Breast epithelium (tissue), 4 donors: Measurements from ENCODE around the gene YIPF6. TPM values are rescaled to one million over a fixed set of nuclear protein-coding genes. Genes with fewer than 3 reads are reported as not detected.

Source experiments
- DNase-seq, 2 donors: peaks; one replicate each; pipeline ENCODE4 v3.0.0-alpha.2; 2019; ENCODE audit warnings: low spot score in 2 of 2
- H3K27ac ChIP-seq, 2 donors: fragments of 200-600 bp; sonication (generic) in 1 of 2; one replicate each; pipeline ENCODE4 v1.5.1; 2016 to 2019; ENCODE audit warnings: mild to moderate bottlenecking in 1 of 2
- H3K27me3 ChIP-seq, 2 donors: fragments of 200-600 bp; sonication (generic) in 1 of 2; one replicate each; pipeline versions ENCODE4 v1.5.1 to v1.6.0; 2017 to 2019; ENCODE audit warnings: control low read depth in 1 of 2, mild to moderate bottlenecking in 1 of 2
- H3K36me3 ChIP-seq: fragments of 200-600 bp; one replicate; pipeline ENCODE4 v1.5.1; 2019
- H3K4me1 ChIP-seq, 2 donors: fragments of 200-600 bp; sonication (generic); one replicate each; pipeline ENCODE4 v1.5.1; 2016 to 2019; ENCODE audit warnings: control low read depth in 1 of 2
- H3K4me3 ChIP-seq, 3 donors: fragments of 200-600 bp; sonication (generic); 1 replicate in 2 of 3; 2 replicates in 1 of 3; pipeline ENCODE4 v1.5.1; 2016 to 2019; ENCODE audit warnings: mild to moderate bottlenecking in 3 of 3, moderate library complexity in 2 of 3
- H3K9me3 ChIP-seq, 2 donors: fragments of 200-600 bp; sonication (generic) in 1 of 2; one replicate each; pipeline ENCODE4 v1.5.1; 2016 to 2019; ENCODE audit warnings: control low read depth in 1 of 2
- POLR2A ChIP-seq: fragments of 450-650 bp; IDR thresholded peaks from one replicate; pipeline ENCODE4 v1.6.1; 2016; ENCODE audit warnings: antibody characterized with exemption, mild to moderate bottlenecking, moderate library complexity
- POLR2AphosphoS5 ChIP-seq, 3 donors: sonication (generic); formaldehyde crosslinking; IDR thresholded peaks; one replicate each; pipeline ENCODE4 v1.6.1; 2017; ENCODE audit warnings: antibody characterized with exemption in 3 of 3
- intact Hi-C: fragments of 100-400 bp; cut with DNase I; formaldehyde crosslinking; loops from one replicate; pipeline ENCODE4 v1.15.1; 2023; ENCODE audit warnings: low total_unique reads
- total RNA-seq, 3 donors: library from RNA; depleted of rRNA; stranded (reverse); fragments of >200 nt; gene quantifications; one replicate each; pipeline ENCODE4 v1.1.0, GENCODE V29; 2016
- TF ChIP-seq, protein P1 (sequence below), 3 donors: fragments of 450-650 bp; IDR thresholded peaks; one replicate each; pipeline ENCODE4 v1.5.1; 2016 to 2017; ENCODE audit warnings: antibody characterized with exemption in 3 of 3, mild to moderate bottlenecking in 3 of 3, moderate library complexity in 3 of 3

YIPF6 gene, protein sequence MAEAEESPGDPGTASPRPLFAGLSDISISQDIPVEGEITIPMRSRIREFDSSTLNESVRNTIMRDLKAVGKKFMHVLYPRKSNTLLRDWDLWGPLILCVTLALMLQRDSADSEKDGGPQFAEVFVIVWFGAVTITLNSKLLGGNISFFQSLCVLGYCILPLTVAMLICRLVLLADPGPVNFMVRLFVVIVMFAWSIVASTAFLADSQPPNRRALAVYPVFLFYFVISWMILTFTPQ
- total RNA-seq = 10 to 100 TPM; 25.3 to 27.9 (median 27.2) TPM

DNA sequence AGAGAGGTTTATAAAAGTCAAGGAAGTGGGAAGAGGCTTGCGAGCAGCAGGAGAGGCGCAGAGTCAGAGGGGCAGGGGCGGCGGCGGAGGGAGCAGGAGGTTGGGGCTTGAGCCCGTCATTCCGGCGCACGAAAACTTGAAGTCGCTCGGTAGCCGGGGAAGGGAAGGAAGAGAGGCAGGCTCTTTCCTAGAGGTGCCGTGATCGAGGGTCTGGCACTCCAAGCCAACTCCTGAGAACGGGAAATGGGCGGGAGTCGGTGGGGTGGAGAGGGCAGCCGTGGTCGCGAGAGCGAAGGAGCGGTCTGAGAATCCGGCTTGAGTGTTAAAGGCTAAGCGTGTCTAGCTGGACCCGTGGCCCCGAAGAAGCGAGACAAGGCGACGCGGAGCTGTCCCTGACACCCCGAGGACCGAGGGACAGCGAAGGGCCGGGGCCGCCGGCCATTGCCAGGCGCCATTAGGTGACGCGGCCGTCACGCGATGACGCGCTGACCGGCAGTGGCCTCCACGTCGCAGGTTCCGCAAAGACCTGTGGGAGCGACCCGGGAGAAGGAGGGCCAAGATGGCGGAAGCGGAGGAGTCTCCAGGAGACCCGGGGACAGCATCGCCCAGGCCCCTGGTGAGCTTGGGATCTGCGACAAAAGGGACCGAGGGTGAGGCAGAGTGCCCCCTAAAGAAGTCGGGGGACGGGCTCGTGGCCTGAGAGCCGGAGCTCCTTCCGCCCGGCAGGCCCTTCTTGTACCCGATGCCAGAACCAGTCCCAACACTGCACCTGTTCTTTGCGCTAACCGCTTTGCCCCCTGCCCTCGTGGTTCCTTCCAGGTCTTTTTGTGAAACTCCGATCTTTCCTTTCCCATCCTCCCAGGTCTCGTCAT, at the start of gene YIPF6:
Gene YIPF6 (plus strand): TSS at position 544 of the 872 bp plus-strand sequence. CDS start 16 bp downstream, at position 560.
- Histone ChIP-seq H3K36me3 (no peaks in the 10 kb centered on the region), H3K27me3 (peaks cover 0 to 40% of the 10 kb centered on the region in 2 donors), H3K27ac (peak within 1 kb of the TSS; percentile 93 to 95), H3K4me1 (peaks cover 0 to 5% of the 10 kb centered on the region in 2 donors), H3K9me3 (no peaks in the 10 kb centered on the region), H3K4me3 (peak within 1 kb of the TSS; percentile 60 to 67 (median 62))
- TF ChIP-seq POLR2A (peak; percentile 76), POLR2AphosphoS5 (IDR thresholded peaks at IDR 0.05) (peak; percentile 53 to 92 (median 83))
- TF ChIP-seq, protein P1, sequence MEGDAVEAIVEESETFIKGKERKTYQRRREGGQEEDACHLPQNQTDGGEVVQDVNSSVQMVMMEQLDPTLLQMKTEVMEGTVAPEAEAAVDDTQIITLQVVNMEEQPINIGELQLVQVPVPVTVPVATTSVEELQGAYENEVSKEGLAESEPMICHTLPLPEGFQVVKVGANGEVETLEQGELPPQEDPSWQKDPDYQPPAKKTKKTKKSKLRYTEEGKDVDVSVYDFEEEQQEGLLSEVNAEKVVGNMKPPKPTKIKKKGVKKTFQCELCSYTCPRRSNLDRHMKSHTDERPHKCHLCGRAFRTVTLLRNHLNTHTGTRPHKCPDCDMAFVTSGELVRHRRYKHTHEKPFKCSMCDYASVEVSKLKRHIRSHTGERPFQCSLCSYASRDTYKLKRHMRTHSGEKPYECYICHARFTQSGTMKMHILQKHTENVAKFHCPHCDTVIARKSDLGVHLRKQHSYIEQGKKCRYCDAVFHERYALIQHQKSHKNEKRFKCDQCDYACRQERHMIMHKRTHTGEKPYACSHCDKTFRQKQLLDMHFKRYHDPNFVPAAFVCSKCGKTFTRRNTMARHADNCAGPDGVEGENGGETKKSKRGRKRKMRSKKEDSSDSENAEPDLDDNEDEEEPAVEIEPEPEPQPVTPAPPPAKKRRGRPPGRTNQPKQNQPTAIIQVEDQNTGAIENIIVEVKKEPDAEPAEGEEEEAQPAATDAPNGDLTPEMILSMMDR (IDR thresholded peaks at IDR 0.05) = no peak
- intact Hi-C loops = loop anchor here (5.0 kb wide), 1 partner anchor 214 kb away; no protein-coding TSS in a partner anchor
- DNase-seq = peak; percentile 66 to 81

DNA sequence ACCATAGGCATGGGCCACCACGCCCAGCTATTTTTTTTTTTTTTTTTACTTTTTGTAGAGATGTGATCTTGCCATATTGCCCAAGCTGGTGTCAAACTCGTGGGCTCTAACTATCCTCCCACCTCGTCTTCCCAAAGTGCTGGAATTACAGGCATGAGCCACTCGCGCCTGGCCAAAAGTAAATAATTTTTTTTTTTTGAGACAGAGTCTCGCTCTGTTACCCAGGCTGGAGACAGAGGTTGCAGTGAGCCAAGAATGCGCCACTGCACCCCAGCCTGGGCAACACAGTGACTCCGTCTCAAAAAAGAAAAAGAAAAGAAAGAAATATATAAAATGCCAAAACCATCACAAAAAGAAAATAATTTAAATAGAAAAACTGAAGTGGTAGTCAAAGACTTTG, 47.1 kb upstream of the YIPF6 start:
- no peaks in the 10 kb centered on the region for H3K9me3 ChIP-seq
- H3K4me1 ChIP-seq = no peaks in the 10 kb centered on the region
- no peak overlapping the region for H3K4me3 ChIP-seq
- H3K27ac ChIP-seq = no peak overlapping the region
- no peak for DNase-seq
- no peaks in the 10 kb centered on the region for H3K36me3 ChIP-seq
- H3K27me3 ChIP-seq = peaks cover 0 to 18% of the 10 kb centered on the region in 2 donors
- intact Hi-C loops = no loop called here
- TF ChIP-seq POLR2A (no peak), POLR2AphosphoS5 (IDR thresholded peaks at IDR 0.05) (no peak)
- TF ChIP-seq, protein P1 (IDR thresholded peaks at IDR 0.05) = no peak

GRCh38 chrX:68454476-68455150, 44.2 kb upstream of the YIPF6 start:
- no peak for TF ChIP-seq POLR2A
- Histone ChIP-seq H3K4me1 (no peaks in the 10 kb centered on the region), H3K36me3 (no peaks in the 10 kb centered on the region), H3K9me3 (no peaks in the 10 kb centered on the region), H3K4me3 (no peak overlapping the region), H3K27me3 (peaks cover 0 to 8% of the 10 kb centered on the region in 2 donors), H3K27ac (no peak overlapping the region)
- no peak for DNase-seq
- intact Hi-C loops = no loop called here

DNA sequence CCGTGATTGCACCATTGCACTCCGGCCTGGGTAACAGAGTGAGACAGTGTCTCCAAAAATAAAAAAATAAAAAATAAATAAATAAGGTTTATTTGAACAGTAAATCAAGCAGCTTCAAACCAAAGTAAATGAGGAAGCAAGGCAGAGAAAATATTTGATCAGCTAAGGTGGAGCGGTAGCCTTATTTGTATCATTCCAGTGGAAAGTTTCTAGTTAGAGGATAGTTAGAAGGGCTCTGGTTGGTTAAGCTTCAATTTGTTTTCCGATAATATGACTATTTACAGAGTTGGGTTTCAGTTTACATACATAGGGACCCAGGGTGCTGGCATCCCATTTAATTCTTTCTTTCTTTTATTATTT, 43.7 kb upstream of the YIPF6 start:
- Histone ChIP-seq H3K9me3 (no peaks in the 10 kb centered on the region), H3K36me3 (no peaks in the 10 kb centered on the region), H3K27ac (no peak overlapping the region), H3K4me1 (no peaks in the 10 kb centered on the region), H3K4me3 (no peak overlapping the region), H3K27me3 (peaks cover 0 to 7% of the 10 kb centered on the region in 2 donors)
- TF ChIP-seq POLR2A (no peak), POLR2AphosphoS5 (IDR thresholded peaks at IDR 0.05) (no peak)
- TF ChIP-seq, protein P1 (IDR thresholded peaks at IDR 0.05) = no peak
- intact Hi-C loops = no loop called here
- no peak for DNase-seq

- Histone ChIP-seq H3K27ac (no peak overlapping the region), H3K4me1 (no peaks in the 10 kb centered on the region), H3K27me3 (peaks cover 0 to 10% of the 10 kb centered on the region in 2 donors), H3K4me3 (no peak overlapping the region), H3K36me3 (no peaks in the 10 kb centered on the region), H3K9me3 (no peaks in the 10 kb centered on the region)
- no peak for DNase-seq
- intact Hi-C loops = no loop called here
- TF ChIP-seq, protein P1 (IDR thresholded peaks at IDR 0.05) = no peak
- no peak for TF ChIP-seq POLR2A
- TF ChIP-seq POLR2AphosphoS5 (IDR thresholded peaks at IDR 0.05) = no peak
These were observed 37.8 kb upstream of the YIPF6 start for GRCh38 chrX:68461093-68461492.
